GM12878 (cell line): Measurements from ENCODE around the gene CFAP97. TPM values are rescaled to one million over a fixed set of nuclear protein-coding genes. Genes with fewer than 3 reads are reported as not detected.

Experiments
- ATAC-seq: fragments of 200-7000 bp; cut with Tn5 transposase; 3 replicates; pipeline ENCODE4 v1.9.1; 2020; ENCODE audit warnings: mild to moderate bottlenecking, moderate library complexity
- BruUV-seq: library from RNA; stranded (reverse); fragments of 400-500 nt; replicated peaks from 2 replicates; lab custom pipeline; 2021; lab: Mats Ljungman, UMichigan
- CTCF ChIA-PET: fragments of 300-600 bp; sonication (Branson Sonifier 250); formaldehyde crosslinking; extraction: SDS; loops from one replicate; lab custom pipeline; 2021; ENCODE audit warnings: inconsistent platforms; lab: Yijun Ruan, JAX
- POLR2A ChIA-PET: fragments of 350-600 bp; formaldehyde crosslinking; extraction: SDS; loops from one replicate; lab custom pipeline; 2021; ENCODE audit warnings: inconsistent platforms; lab: Charles Lee
- RAD21 ChIA-PET: fragments of 300-600 bp; sonication (Branson Sonifier 250); formaldehyde crosslinking; loops from one replicate; lab custom pipeline; 2023; ENCODE audit warnings: antibody characterized with exemption; ENCODE audit not compliant: unreplicated experiment; lab: Charles Lee
- SMC1A ChIA-PET: fragments of 300-600 bp; sonication (Branson Sonifier 250); formaldehyde crosslinking; loops from one replicate; lab custom pipeline; 2023; ENCODE audit not compliant: unreplicated experiment, uncharacterized antibody; lab: Charles Lee
- DNase-seq: peaks from one replicate; pipeline ENCODE4 v3.0.0-alpha.2; 2011; ENCODE audit warnings: low read depth, low spot score
- FAIRE-seq: peaks from 3 replicates; lab custom pipeline; 2011; peaks lifted over from hg19 to GRCh38; lab: Jason Lieb, UNC
- H2AFZ ChIP-seq: 2 replicates; pipeline ENCODE4 v1.6.0; 2011; ENCODE audit warnings: low read depth, low read length, control low read depth; ENCODE audit not compliant: control insufficient read depth
- H3K27ac ChIP-seq: 2 replicates; pipeline ENCODE4 v1.5.1; 2011; ENCODE audit warnings: control low read depth; ENCODE audit not compliant: control insufficient read depth, insufficient read depth
- H3K27me3 ChIP-seq, 2 experiments: replicated peaks in 1 of 2; 2 replicates each; pipeline versions ENCODE4 v1.6.0 to v1.6.1; 2011; ENCODE audit warnings: low read length in 1 of 2; ENCODE audit not compliant: control insufficient read depth in 2 of 2, insufficient read depth in 2 of 2
- H3K36me3 ChIP-seq, 2 experiments: 2 replicates each; pipeline ENCODE4 v1.5.1; 2011; ENCODE audit warnings: low read length in 1 of 2; ENCODE audit not compliant: control insufficient read depth in 2 of 2, insufficient read depth in 2 of 2
- H3K4me1 ChIP-seq: 2 replicates; pipeline ENCODE4 v1.6.1; 2011; ENCODE audit warnings: mild to moderate bottlenecking, low read length, moderate library complexity, mixed read lengths; ENCODE audit not compliant: control insufficient read depth, insufficient read depth
- H3K4me2 ChIP-seq: 2 replicates; pipeline ENCODE4 v1.6.0; 2011; ENCODE audit warnings: control low read depth; ENCODE audit not compliant: control insufficient read depth, insufficient read depth
- H3K4me3 ChIP-seq: fragments of 200-600 bp; sonication (generic); 2 replicates; pipeline ENCODE4 v1.5.1; 2016
- H3K79me2 ChIP-seq: 2 replicates; pipeline ENCODE4 v1.6.0; 2011; ENCODE audit warnings: low read length; ENCODE audit not compliant: control insufficient read depth, insufficient read depth
- H3K9ac ChIP-seq: 2 replicates; pipeline ENCODE4 v1.8.0; 2011; ENCODE audit warnings: low read length, control low read depth, mixed read lengths; ENCODE audit not compliant: control insufficient read depth, insufficient read depth
- H3K9me3 ChIP-seq: replicated peaks from 3 replicates; pipeline ENCODE4 v1.5.1; 2011; ENCODE audit warnings: mild to moderate bottlenecking, low read length; ENCODE audit not compliant: control insufficient read depth, insufficient read depth
- H4K20me1 ChIP-seq: 2 replicates; pipeline ENCODE4 v1.6.0; 2011; ENCODE audit not compliant: control insufficient read depth, insufficient read depth
- BCL11A ChIP-seq: IDR thresholded peaks from 2 replicates; pipeline ENCODE4 v1.6.1; 2011; ENCODE audit warnings: low read depth, low read length
- HDAC2 ChIP-seq: fragments of 200-600 bp; sonication (generic); IDR thresholded peaks from 2 replicates; pipeline ENCODE4 v1.6.1; 2017
- SIN3A ChIP-seq: IDR thresholded peaks from 2 replicates; pipeline ENCODE4 v1.6.1; 2012; ENCODE audit warnings: low read depth, low read length, improper control_type of control experiment
- SKIL ChIP-seq: fragments of 450-650 bp; IDR thresholded peaks from 2 replicates; pipeline ENCODE4 v1.6.1; 2017; ENCODE audit warnings: mild to moderate bottlenecking, low read depth, inconsistent platforms; ENCODE audit not compliant: poor library complexity, severe bottlenecking
- YY1 ChIP-seq: IDR thresholded peaks from 2 replicates; pipeline ENCODE4 v1.6.1; 2011; ENCODE audit warnings: low read depth, mild to moderate bottlenecking, low read length
- WGBS: methylation state at CpG from one replicate; pipeline ENCODE4 v1.1.6; 2016; ENCODE audit warnings: low lambda C conversion rate; ENCODE audit not compliant: insufficient replicate concordance, insufficient coverage; ENCODE audit errors: missing lambda C conversion rate; 5-methylcytosine and 5-hydroxymethylcytosine counted together
- in situ Hi-C: fragments of 300-500 bp; cut with MboI; formaldehyde crosslinking; loops from 9 replicates; pipeline ENCODE4 v1.14.3; 2018; ENCODE audit warnings: mixed read lengths
- intact Hi-C: fragments of 100-400 bp; cut with micrococcal nuclease; formaldehyde crosslinking; loops from one replicate; pipeline ENCODE4 v1.14.2; 2022; ENCODE audit not compliant: unreplicated experiment
- polyA plus RNA-seq, 11 experiments: library from polyadenylated mRNA; depleted of rRNA in 4 of 11; unstranded in 6 of 11; stranded (reverse) in 5 of 11; fragments of >200 nt; fragmentation: Nextera tagmentation in 4 of 11; fragmentation: Illumina TruSeq in 1 of 11; extraction: Ambion mirVana in 4 of 11; extraction: Trizol in 1 of 11; gene quantifications; 1 replicate in 1 of 11; 2 replicates in 10 of 11; pipeline versions ENCODE4 v1.2.1 to v1.2.3, GENCODE V29; 2011 to 2016; ENCODE audit warnings: inconsistent platforms in 2 of 11, missing spikeins in 2 of 11, low read depth in 1 of 11
- total RNA-seq, 4 experiments: library from RNA; depleted of rRNA in 3 of 4; stranded (reverse); fragments of >200 nt in 3 of 4; fragmentation: Illumina TruSeq in 1 of 4; extraction: Trizol in 1 of 4; gene quantifications; 2 replicates each; pipeline versions ENCODE4 v1.2.1 to v1.2.3, GENCODE V29; 2013 to 2021

The CFAP97 gene
- total and polyA plus RNA-seq, 10 of the 15 experiments (the other 5 are each of a cell fraction or from before 2014, with no cell fraction given) = 26.4 to 62.7 (median 48.0) TPM

GRCh38 chr4:185232370-185232769 lies 28.6 kb upstream of the CFAP97 start (continued):
- TF ChIP-seq SKIL (no peak), YY1 (no peak), HDAC2 (no peak), SIN3A (no peak)

- no peak overlapping the region for H3K4me2 ChIP-seq
- H3K27me3 ChIP-seq = no peaks in the 10 kb centered on the region
- ATAC-seq (no peak), FAIRE-seq (no peak), DNase-seq (no peak)
- RAD21 ChIA-PET = no interaction called here
- no peak overlapping the region for H2AFZ ChIP-seq
- H3K4me3 ChIP-seq = no peak overlapping the region
- POLR2A ChIA-PET = no interaction called here
- H3K36me3 ChIP-seq = peaks cover 2 to 5% of the 10 kb centered on the region in 2 experiments; a peak in 3 of 4 replicates
- H3K9me3 ChIP-seq = no peaks in the 10 kb centered on the region
- intact Hi-C loops = no loop called here
- SMC1A ChIA-PET = no interaction called here
- in situ Hi-C loops = no loop called here
- H3K27ac ChIP-seq = no peak overlapping the region
- peaks cover 4% of the 10 kb centered on the region; the same call in 1 of the 2 replicates for H3K4me1 ChIP-seq
- CTCF ChIA-PET = no interaction called here
- BruUV-seq = no TSS peak
- peaks cover 30% of the 10 kb centered on the region for H4K20me1 ChIP-seq
- H3K79me2 ChIP-seq = peaks cover 81% of the 10 kb centered on the region
- H3K9ac ChIP-seq = no peak overlapping the region
- WGBS = 89% methylated on average over 19 of the region's 19 CpGs
- no peak for TF ChIP-seq BCL11A
Measured at GRCh38 chr4:185229021-185229818, 25.4 kb upstream of the CFAP97 start.
